ENCODE results near the gene SLC11A2. TPM values are rescaled to one million over a fixed set of nuclear protein-coding genes. Genes with fewer than 3 reads are reported as not detected.

The SLC11A2 gene
- total RNA-seq, 2 donors from 2014 or later, result 61.8 to 64.5 TPM

DNA sequence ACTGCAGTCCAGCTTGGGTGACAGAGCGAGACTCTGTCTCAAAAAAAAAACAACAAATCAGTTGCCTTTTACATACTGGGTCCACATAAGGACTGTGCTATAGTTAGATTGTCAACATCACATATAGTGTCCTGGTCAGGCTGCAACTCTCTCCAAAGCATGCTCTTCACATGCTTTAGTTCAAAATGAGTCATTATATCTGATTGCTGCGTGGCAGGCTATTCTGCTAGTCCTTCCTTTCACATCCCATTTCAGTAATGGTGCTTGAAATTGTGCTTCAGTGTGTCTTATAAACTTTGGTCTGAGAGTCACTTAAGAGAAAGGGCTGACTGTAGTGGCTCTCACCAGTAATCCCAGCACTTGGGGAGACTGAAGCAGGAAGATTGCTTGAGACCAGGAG, 28.9 kb upstream of the SLC11A2 start:
- H3K27me3 ChIP-seq (replicated peaks; ENCODE audit: insufficient read depth), result no peaks in the 10 kb centered on the region
- intact Hi-C loops (cut with DNase I), result loop anchor here (5.0 kb wide), 1 partner anchor 287 kb away; no protein-coding TSS in a partner anchor
- TF ChIP-seq POLR2AphosphoS5 (IDR thresholded peaks at IDR 0.05), result no peak
- no peak for TF ChIP-seq POLR2A (IDR thresholded peaks at IDR 0.05)
- TF ChIP-seq, protein P1, sequence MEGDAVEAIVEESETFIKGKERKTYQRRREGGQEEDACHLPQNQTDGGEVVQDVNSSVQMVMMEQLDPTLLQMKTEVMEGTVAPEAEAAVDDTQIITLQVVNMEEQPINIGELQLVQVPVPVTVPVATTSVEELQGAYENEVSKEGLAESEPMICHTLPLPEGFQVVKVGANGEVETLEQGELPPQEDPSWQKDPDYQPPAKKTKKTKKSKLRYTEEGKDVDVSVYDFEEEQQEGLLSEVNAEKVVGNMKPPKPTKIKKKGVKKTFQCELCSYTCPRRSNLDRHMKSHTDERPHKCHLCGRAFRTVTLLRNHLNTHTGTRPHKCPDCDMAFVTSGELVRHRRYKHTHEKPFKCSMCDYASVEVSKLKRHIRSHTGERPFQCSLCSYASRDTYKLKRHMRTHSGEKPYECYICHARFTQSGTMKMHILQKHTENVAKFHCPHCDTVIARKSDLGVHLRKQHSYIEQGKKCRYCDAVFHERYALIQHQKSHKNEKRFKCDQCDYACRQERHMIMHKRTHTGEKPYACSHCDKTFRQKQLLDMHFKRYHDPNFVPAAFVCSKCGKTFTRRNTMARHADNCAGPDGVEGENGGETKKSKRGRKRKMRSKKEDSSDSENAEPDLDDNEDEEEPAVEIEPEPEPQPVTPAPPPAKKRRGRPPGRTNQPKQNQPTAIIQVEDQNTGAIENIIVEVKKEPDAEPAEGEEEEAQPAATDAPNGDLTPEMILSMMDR (IDR thresholded peaks at IDR 0.05), result no peak

DNA sequence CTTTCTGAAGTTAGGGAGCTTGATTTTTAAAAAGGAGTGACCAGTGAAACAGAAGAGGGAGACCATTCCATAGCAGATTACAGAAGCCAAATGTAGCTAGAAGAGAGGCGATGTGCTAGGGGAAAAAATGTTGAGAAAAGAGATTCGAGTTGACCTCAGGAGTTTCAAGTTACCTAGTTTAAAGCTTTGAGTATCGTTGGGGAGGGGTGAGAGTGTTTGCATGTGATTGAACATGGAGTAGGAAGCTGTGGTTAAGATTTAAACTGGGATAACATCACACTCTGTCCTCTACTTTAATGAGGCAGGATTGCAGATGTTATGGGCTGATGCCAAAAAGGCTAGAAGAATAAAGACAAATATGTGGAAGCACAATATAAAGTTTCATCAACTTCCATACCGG, 25.6 kb upstream of the SLC11A2 start:
- intact Hi-C loops (cut with DNase I), result no loop called here
- H3K9me3 ChIP-seq, result no peaks in the 10 kb centered on the region
- no peaks in the 10 kb centered on the region for H3K27me3 ChIP-seq (replicated peaks; ENCODE audit: insufficient read depth)
- H3K36me3 ChIP-seq, result peaks cover 0 to 5% of the 10 kb centered on the region in 2 donors
- 18% methylated on average over 4 of the region's 4 CpGs for WGBS
- TF ChIP-seq POLR2AphosphoS5 (IDR thresholded peaks at IDR 0.05) (no peak), POLR2A (IDR thresholded peaks at IDR 0.05) (no peak)
- TF ChIP-seq, protein P1 (IDR thresholded peaks at IDR 0.05), result no peak
- H3K4me3 ChIP-seq, result no peak overlapping the region
- no peak overlapping the region for H3K27ac ChIP-seq
- H3K4me1 ChIP-seq (replicated peaks), result peaks cover 7% of the 10 kb centered on the region
- DNase-seq (ENCODE audit: low spot score), result no peak

More for the DNA sequence above, 28.9 kb upstream of the SLC11A2 start:
- Histone ChIP-seq H3K9me3 (no peaks in the 10 kb centered on the region), H3K27ac (no peak overlapping the region), H3K4me1 (replicated peaks) (no peaks in the 10 kb centered on the region), H3K4me3 (no peak overlapping the region), H3K36me3 (peaks cover 5 to 10% of the 10 kb centered on the region in 2 donors)
- no peak for DNase-seq (ENCODE audit: low spot score)
- WGBS, result 89% methylated on average over 2 of the region's 2 CpGs

DNA sequence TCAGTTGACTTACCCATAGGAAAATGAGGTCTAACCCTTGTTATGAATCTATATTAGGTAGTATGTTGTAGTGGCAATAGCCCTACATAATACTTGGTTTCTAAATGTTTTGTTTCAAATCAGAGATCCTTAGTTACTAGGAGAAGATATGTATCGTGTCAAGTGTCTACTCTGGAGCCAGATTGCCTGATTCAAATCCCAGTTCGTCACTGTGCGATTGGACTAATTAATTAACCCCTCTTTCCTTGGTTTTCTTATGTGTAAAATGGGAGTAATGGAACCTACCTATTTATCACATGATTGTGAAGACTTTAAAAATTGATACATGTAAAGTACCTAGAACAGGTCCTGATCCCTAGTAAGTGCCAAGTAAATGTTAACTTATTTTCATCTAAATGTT, 23.3 kb upstream of the SLC11A2 start:
- WGBS, result 65% methylated on average over 3 of the region's 3 CpGs

DNA sequence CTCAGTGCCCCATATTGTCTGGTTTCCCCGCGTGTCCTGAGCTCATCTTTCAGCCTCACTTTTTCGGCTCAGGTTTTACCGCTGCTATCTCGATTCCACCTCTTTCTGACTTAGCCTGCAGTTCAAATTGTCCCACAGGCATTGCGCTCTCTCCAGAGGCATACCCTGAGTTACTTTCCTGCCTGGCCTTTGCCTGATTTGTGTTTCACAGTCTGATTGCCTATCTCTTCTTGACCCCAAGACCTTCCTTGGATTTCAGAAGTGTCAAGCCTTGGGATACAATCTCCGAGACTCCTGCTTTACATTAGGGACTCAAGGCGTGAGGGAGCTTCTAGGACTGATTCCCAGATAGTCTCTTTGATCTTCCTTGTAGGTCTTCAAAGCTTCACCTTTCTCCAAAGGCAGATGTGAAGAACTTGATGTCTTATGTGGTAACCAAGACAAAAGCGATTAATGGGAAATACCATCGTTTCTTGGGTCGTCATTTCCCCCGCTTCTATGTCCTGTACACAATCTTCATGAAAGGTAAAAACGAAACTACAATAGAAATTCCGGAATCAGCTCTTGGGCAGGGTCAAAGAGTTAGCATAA, 22.6 kb upstream of the SLC11A2 start:
- Histone ChIP-seq H3K4me3 (peak overlapping the region; percentile 66 to 76), H3K27me3 (replicated peaks; ENCODE audit: insufficient read depth) (no peaks in the 10 kb centered on the region), H3K27ac (peak overlapping the region; percentile 85 to 89), H3K9me3 (no peaks in the 10 kb centered on the region), H3K36me3 (no peaks in the 10 kb centered on the region), H3K4me1 (replicated peaks) (peaks cover 7% of the 10 kb centered on the region)
- 18% methylated on average over 14 of the region's 14 CpGs for WGBS
- intact Hi-C loops (cut with DNase I), result loop anchor here (5.0 to 10.0 kb wide), 2 partner anchors 34 to 166 kb away; partner anchors contain the start of genes CSRNP2 and POU6F1
- TF ChIP-seq POLR2AphosphoS5 (IDR thresholded peaks at IDR 0.05), result no peak
- TF ChIP-seq POLR2A (IDR thresholded peaks at IDR 0.05), result no peak
- TF ChIP-seq, protein P1 (IDR thresholded peaks at IDR 0.05), result no peak
- no peak for DNase-seq (ENCODE audit: low spot score)

More for the DNA sequence above, 23.3 kb upstream of the SLC11A2 start:
- Histone ChIP-seq H3K9me3 (no peaks in the 10 kb centered on the region), H3K4me3 (peak overlapping the region in 1 of 2 donors; percentile 76), H3K4me1 (replicated peaks) (peaks cover 7% of the 10 kb centered on the region), H3K36me3 (no peaks in the 10 kb centered on the region), H3K27ac (no peak overlapping the region), H3K27me3 (replicated peaks; ENCODE audit: insufficient read depth) (no peaks in the 10 kb centered on the region)
- no peak for DNase-seq (ENCODE audit: low spot score)
- no peak for TF ChIP-seq POLR2A (IDR thresholded peaks at IDR 0.05)
- TF ChIP-seq, protein P1 (IDR thresholded peaks at IDR 0.05), result no peak
- no peak for TF ChIP-seq POLR2AphosphoS5 (IDR thresholded peaks at IDR 0.05)
- intact Hi-C loops (cut with DNase I), result loop anchor here (5.0 to 10.0 kb wide), 2 partner anchors 33 to 165 kb away; partner anchors contain the start of genes CSRNP2 and POU6F1
